ENCODE results near the gene E2F7. TPM values are rescaled to one million over a fixed set of nuclear protein-coding genes. Genes with fewer than 3 reads are reported as not detected.
A peak's percentile ranks its signal among the peaks of the same experiment; 100 is the strongest.
"Not testable (repeated sequence)": the region's sequence is repeated elsewhere in the genome, so short reads cannot be mapped to it uniquely, and the experiment has no call there.

The E2F7 gene
- total RNA-seq, 1 donor from 2014 or later, result 40.5 TPM

- H3K36me3 ChIP-seq, result no peaks in the 10 kb centered on the region
- TF ChIP-seq, protein P1, sequence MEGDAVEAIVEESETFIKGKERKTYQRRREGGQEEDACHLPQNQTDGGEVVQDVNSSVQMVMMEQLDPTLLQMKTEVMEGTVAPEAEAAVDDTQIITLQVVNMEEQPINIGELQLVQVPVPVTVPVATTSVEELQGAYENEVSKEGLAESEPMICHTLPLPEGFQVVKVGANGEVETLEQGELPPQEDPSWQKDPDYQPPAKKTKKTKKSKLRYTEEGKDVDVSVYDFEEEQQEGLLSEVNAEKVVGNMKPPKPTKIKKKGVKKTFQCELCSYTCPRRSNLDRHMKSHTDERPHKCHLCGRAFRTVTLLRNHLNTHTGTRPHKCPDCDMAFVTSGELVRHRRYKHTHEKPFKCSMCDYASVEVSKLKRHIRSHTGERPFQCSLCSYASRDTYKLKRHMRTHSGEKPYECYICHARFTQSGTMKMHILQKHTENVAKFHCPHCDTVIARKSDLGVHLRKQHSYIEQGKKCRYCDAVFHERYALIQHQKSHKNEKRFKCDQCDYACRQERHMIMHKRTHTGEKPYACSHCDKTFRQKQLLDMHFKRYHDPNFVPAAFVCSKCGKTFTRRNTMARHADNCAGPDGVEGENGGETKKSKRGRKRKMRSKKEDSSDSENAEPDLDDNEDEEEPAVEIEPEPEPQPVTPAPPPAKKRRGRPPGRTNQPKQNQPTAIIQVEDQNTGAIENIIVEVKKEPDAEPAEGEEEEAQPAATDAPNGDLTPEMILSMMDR (IDR thresholded peaks at IDR 0.05), result no peak
- TF ChIP-seq EZH2phosphoT487 (IDR thresholded peaks at IDR 0.05), result no peak
- no peak for TF ChIP-seq EZH2 (IDR thresholded peaks at IDR 0.05)
- no peak overlapping the region for H3K9ac ChIP-seq
- no peak overlapping the region for H3K27ac ChIP-seq
- H3K4me1 Mint-ChIP-seq, result no peaks in the 10 kb centered on the region
- H3K27me3 ChIP-seq, result no peaks in the 10 kb centered on the region
- no peaks in the 10 kb centered on the region for H3K9me3 Mint-ChIP-seq
- no peaks in the 10 kb centered on the region for H3K79me2 ChIP-seq (ENCODE audit: low read depth)
- H3K9me3 ChIP-seq (ENCODE audit: low read depth), result no peaks in the 10 kb centered on the region
- H3K4me2 ChIP-seq, result no peak overlapping the region
- peaks cover 3% of the 10 kb centered on the region for H3K27me3 Mint-ChIP-seq (ENCODE audit: insufficient read depth, low read depth)
- H4K20me1 ChIP-seq (ENCODE audit: low read depth), result no peaks in the 10 kb centered on the region
- H3K4me3 Mint-ChIP-seq, result no peak overlapping the region
- H3K27ac Mint-ChIP-seq, result no peak overlapping the region
- no peaks in the 10 kb centered on the region for H3K4me1 ChIP-seq
- no peak overlapping the region for H2AFZ ChIP-seq (replicated peaks)
- H3K36me3 Mint-ChIP-seq, result no peaks in the 10 kb centered on the region
- H3K4me3 ChIP-seq, result no peak overlapping the region
- H3F3A ChIP-seq (ENCODE audit: low read depth), result no peaks in the 10 kb centered on the region
- no peak for DNase-seq (ENCODE audit: low spot score)
Measured at GRCh38 chr12:77097846-77098245, 32.5 kb upstream of the E2F7 start.

DNA sequence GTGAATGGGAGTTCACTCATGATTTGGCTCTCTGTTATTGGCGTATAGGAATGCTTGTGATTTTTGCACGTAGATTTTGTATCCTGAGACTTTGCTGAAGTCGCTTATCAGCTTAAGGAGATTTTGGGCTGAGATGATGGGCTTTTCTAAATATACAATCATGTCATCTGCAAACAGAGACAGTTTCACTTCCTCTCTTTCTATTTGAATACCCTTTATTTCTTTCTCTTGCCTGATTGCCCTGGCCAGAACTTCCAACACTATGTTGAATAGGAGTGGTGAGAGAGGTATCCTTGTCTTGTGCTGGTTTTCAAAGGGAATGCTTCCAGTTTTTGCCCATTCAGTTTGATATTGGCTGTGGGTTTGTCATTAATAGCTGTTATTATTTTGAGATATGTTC lies 26.9 kb upstream of the E2F7 start:
- H3K9me3 ChIP-seq (ENCODE audit: low read depth); H3K27ac ChIP-seq; H3F3A ChIP-seq (ENCODE audit: low read depth); H3K27ac Mint-ChIP-seq; H3K4me3 Mint-ChIP-seq; H4K20me1 ChIP-seq (ENCODE audit: low read depth); H3K36me3 Mint-ChIP-seq; DNase-seq (ENCODE audit: low spot score); H3K4me1 ChIP-seq; H3K79me2 ChIP-seq (ENCODE audit: low read depth); H3K27me3 Mint-ChIP-seq (ENCODE audit: insufficient read depth, low read depth); H2AFZ ChIP-seq (replicated peaks); H3K9me3 Mint-ChIP-seq; H3K36me3 ChIP-seq; H3K4me3 ChIP-seq; H3K9ac ChIP-seq; H3K4me1 Mint-ChIP-seq; H3K27me3 ChIP-seq; H3K4me2 ChIP-seq: not testable (repeated sequence)

DNA sequence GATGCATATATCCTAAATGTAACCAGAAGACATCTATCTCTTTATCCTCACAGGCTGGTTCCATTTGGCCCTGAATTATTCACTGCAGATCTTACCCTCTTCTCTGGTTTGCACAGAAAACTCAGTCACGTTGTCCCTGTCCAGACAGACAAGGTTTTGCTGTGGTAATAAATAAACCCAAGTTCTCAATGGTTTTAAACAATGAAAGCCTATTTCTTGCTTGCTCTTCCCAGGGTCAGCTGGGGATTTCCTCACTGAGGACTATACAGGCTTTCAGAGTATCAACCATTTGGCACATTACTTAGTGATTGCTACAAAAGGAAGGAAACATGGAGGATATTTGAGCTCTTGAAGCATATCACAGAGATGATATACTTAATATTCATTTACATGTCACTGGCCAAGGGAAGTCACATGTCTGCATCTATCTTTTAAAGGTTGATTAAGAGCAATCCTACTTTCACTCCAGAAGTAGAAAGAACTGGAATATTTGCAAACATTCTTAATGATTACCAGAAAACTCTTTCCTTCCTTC lies 24.4 kb upstream of the E2F7 start:
- H3K27me3 ChIP-seq, result no peaks in the 10 kb centered on the region
- peaks cover 2% of the 10 kb centered on the region for H3K4me1 Mint-ChIP-seq
- H4K20me1 ChIP-seq (ENCODE audit: low read depth), result no peaks in the 10 kb centered on the region
- no peak overlapping the region for H3K9ac ChIP-seq
- no peaks in the 10 kb centered on the region for H3K4me1 ChIP-seq
- no peak overlapping the region for H3K4me3 Mint-ChIP-seq
- no peak for DNase-seq (ENCODE audit: low spot score)
- no peak overlapping the region for H3K27ac Mint-ChIP-seq
- peaks cover 6% of the 10 kb centered on the region for H3K27me3 Mint-ChIP-seq (ENCODE audit: insufficient read depth, low read depth)
- H3F3A ChIP-seq (ENCODE audit: low read depth), result no peaks in the 10 kb centered on the region
- H3K9me3 ChIP-seq (ENCODE audit: low read depth), result no peaks in the 10 kb centered on the region
- no peaks in the 10 kb centered on the region for H3K79me2 ChIP-seq (ENCODE audit: low read depth)
- no peak overlapping the region for H3K4me3 ChIP-seq
- H3K36me3 ChIP-seq, result no peaks in the 10 kb centered on the region
- H3K9me3 Mint-ChIP-seq, result no peaks in the 10 kb centered on the region
- H3K27ac ChIP-seq, result no peak overlapping the region
- H2AFZ ChIP-seq (replicated peaks), result no peak overlapping the region
- TF ChIP-seq EZH2 (IDR thresholded peaks at IDR 0.05) (no peak), EZH2phosphoT487 (IDR thresholded peaks at IDR 0.05) (no peak)
- TF ChIP-seq, protein P1 (IDR thresholded peaks at IDR 0.05), result no peak
- no peaks in the 10 kb centered on the region for H3K36me3 Mint-ChIP-seq
- H3K4me2 ChIP-seq, result no peak overlapping the region

DNA sequence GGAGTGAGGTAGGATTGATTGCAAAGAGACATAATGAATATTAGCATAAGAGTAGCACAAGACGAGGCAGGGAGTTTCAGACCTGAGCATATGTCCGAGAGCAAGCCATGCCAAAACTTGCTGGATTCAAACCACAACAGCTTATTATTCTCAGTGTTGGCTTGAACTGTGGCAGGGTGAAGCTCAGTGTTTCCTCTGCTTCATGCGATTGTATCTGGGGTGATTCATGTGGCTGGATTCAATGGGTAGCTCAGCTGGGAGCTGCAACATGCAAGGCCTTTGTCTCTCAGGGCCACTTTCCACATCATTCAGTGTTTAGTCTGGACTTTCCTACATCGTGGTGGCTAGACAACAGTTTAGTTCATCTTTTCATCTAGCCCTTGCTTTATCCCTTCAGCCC lies 22.1 kb upstream of the E2F7 start:
- H3F3A ChIP-seq (ENCODE audit: low read depth), result no peaks in the 10 kb centered on the region
- TF ChIP-seq EZH2phosphoT487 (IDR thresholded peaks at IDR 0.05) (no peak), EZH2 (IDR thresholded peaks at IDR 0.05) (no peak)
- TF ChIP-seq, protein P1 (IDR thresholded peaks at IDR 0.05), result no peak
- H3K27me3 ChIP-seq, result no peaks in the 10 kb centered on the region
- H3K36me3 ChIP-seq, result no peaks in the 10 kb centered on the region
- no peaks in the 10 kb centered on the region for H3K9me3 ChIP-seq (ENCODE audit: low read depth)
- H3K4me3 Mint-ChIP-seq, result no peak overlapping the region
- H3K4me1 ChIP-seq, result no peaks in the 10 kb centered on the region
- no peaks in the 10 kb centered on the region for H3K9me3 Mint-ChIP-seq
- H4K20me1 ChIP-seq (ENCODE audit: low read depth), result no peaks in the 10 kb centered on the region
- no peaks in the 10 kb centered on the region for H3K36me3 Mint-ChIP-seq
- no peak overlapping the region for H3K9ac ChIP-seq
- H3K27me3 Mint-ChIP-seq (ENCODE audit: insufficient read depth, low read depth), result peaks cover 6% of the 10 kb centered on the region
- H3K27ac Mint-ChIP-seq, result no peak overlapping the region
- no peak for DNase-seq (ENCODE audit: low spot score)
- H3K4me3 ChIP-seq, result no peak overlapping the region
- peaks cover 2% of the 10 kb centered on the region for H3K4me1 Mint-ChIP-seq
- H2AFZ ChIP-seq (replicated peaks), result peak overlapping the region; percentile 85
- H3K79me2 ChIP-seq (ENCODE audit: low read depth), result no peaks in the 10 kb centered on the region
- H3K4me2 ChIP-seq, result no peak overlapping the region
- H3K27ac ChIP-seq, result no peak overlapping the region

Data from neural progenitor cell (in vitro differentiated cells).